CD4-positive, alpha-beta T cell treated with Interleukin-2 at 100 ng/mL for 4 hours (primary cell): ENCODE data around the gene SFTPA1.
"Not testable (repeated sequence)": the region's sequence is repeated elsewhere in the genome, so short reads cannot be mapped to it uniquely, and the experiment has no call there.

Experiments used
- DNase-seq: peaks from one replicate; pipeline ENCODE4 v3.0.0-alpha.2; 2020; ENCODE audit warnings: low spot score

Gene SFTPA1

DNA sequence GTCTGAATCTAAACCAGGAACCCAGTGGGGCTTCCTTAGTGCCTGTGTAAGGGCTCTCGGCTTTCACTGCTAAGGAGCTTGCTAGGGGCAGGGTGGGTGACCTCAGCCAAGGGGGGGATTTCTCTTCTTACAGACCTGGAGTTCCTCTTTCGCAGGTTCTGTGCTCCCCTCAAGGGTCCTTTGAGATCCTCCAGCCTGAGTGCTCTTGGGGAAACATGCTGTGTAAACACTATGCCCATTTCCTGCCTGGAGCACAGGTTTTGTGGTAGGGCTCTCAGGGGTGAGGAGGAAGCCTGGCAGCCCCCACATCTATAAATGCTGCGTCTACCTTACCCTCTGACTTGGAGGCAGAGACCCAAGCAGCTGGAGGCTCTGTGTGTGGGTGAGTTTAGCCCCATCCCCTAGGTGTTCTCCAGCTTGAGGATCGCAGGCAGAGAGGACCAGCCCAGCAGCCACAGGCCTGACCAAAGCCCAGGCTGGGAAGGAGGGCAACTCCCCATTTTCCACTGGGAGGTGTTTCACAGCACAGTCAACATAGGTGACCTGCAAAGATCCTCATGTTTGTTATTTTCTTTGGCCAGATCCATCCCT is at the start of gene SFTPA1:
Gene SFTPA1 (plus strand): TSS at position 339 of the 591 bp plus-strand sequence. CDS start 887 bp downstream, outside the sequence.
- no peak for DNase-seq

DNA sequence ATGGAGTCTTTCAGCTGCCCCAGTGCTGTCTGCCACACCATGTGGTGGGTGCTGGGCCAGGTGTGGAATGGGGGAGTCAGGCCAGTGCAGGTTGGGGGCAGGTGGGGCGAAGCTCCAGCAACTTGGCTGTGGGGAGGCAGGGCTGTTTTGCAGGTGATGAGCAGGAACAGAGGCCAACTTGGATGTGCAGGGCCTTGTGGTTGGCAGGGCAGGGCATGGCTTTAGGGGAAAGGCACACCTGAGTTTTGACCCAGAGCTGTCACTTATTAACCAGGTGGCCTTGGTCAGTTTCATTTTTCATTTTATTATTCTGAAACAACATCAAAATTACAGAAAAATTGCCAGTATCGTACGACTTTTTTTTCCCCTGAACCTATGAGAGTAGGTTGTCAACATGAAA is 49.5 kb upstream of the SFTPA1 start:
- DNase-seq, result no peak

DNA sequence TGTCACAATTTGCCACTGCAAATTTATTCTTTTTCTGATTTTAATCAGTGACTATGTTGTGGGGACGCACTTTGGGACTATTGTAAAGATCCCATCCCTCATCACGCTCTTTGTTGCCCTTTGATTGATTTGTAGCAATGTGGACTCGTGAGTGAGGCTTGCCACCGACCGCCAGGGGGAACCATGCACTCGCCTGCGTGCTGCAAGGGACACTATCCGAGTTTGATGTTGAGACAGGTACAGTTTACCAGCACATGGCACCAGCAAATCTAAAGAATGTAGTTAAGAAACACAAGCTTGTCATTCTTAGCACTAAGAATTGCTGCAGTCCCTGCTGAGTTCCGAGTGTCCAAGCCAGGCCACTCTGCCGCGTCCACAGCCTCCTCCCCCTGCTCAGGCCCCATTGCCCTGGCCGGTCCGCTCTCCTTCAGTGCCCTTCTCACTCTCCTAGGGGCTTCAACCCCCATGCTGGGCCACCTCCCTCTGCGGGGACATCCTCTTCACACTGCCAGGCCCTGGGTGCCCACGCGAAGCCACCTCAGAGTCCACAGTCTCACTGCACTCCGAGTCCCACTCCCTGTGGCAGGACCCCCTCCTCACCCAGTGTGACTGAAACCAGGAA is 48.5 kb upstream of the SFTPA1 start:
- DNase-seq, result peak; percentile 59

DNA sequence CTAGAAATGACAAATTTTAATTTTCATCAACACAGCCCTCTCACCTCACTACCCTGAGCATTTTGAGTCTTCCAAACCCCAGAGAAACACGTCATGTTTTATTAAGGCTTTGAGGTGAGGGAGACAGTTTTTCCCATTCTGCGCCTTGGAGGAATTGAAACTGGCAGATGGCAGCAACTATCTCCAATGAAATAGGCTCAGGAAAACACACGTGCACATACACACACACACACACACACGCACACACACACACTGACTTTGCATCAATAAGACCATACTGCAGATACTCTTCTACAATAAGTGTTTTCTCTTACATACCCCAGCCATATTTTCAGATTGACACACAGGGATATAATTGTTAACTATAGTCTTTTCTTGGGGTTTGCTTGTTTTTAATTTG is 47.3 kb upstream of the SFTPA1 start:
- no peak for DNase-seq

DNA sequence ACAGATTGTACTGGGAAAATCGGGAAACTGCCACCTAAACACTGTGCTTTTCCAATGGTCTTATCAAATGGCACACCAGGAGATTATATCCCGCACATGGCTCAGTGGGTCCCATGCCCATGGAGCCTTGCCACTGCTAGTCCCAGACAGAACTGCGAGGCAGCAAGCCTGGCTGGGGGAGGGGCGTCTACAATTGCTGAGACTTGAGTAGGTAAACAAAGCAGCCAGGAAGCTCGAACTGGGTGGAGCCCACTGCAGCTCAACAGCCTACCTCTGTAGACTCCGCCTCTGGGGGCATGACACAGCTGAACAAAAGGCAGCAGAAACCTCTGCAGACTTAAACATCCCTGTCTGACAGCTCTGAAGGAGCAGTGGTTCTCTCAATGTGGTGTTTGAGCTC is 40.1 kb upstream of the SFTPA1 start:
- not testable (repeated sequence) for DNase-seq

DNA sequence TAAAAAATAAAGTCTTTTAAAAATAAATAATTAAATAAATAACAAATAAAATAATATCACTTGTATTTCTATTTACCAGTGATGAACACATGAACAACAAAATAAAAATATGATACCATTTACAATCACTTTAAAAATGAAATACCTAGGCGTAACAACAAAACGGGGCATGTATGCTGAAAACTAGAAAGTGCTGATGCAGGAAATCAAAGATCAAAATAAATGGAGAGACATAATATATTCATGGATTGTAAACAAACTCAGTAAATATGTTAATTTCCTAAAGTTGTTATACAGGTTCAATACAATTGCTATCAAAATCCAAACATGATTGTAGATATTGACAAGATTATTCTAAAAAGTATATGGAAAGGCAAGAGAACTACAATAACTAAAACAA is 31.4 kb upstream of the SFTPA1 start:
- no peak for DNase-seq

DNA sequence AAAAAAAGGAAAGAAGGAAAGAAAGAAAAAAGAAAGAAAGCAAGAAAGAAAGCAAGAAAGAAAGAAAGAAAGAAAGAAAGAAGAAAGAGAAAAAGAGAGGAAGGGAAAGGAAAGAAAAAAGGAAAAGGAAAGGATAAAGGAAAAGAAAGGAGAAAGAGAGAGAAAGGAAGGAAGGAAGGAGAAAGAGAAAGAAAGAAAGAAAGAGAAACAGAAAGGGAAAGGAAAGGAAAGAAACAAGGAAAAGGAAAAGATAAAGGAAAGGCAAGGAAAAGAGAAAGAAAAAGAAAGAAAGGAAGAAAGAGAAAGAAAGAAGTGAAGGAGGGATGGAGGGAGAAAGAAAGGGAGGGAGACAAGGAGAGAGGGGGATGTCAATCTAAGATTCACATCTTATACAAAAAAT is 29.7 kb upstream of the SFTPA1 start:
- no peak for DNase-seq

DNA sequence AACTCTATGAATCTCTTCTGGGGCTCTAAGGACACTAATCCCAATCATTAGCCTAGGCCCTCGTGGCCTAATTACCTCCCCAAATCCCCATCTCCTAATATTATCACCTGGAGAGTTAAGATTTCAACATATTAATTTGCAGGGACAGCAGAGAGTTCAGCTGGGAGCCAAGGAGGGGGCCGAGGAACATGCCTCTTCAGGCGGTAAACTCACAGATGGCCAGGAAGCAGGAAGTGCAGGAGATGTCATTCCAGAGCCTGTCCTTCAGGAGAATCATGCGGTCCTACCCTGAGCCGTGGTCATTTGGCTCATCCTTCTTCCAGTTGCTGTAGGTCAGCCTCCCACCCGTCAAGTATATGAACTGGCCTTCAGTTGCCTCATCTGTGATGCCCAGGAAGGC is 28.6 kb upstream of the SFTPA1 start:
- DNase-seq, result no peak

DNA sequence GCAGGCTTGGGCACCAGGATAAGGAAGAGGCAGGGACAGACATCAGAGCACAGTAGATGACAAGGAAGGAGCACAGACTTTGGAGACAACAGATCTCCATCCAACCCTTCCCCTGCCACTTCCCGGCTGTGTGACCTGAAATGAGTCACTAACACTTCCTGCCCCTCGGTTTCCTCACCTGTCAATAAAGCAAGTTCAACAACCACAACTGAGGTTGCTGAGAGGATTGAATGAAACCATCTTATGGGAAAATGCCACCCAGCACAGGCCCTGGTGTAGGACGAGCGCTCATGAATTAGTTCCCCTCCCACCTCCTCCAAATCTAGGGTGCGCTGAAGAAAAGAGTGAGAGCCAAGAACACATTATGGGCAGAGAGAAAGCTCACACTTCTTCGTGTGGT is 27.8 kb upstream of the SFTPA1 start:
- DNase-seq, result not testable (repeated sequence)

DNA sequence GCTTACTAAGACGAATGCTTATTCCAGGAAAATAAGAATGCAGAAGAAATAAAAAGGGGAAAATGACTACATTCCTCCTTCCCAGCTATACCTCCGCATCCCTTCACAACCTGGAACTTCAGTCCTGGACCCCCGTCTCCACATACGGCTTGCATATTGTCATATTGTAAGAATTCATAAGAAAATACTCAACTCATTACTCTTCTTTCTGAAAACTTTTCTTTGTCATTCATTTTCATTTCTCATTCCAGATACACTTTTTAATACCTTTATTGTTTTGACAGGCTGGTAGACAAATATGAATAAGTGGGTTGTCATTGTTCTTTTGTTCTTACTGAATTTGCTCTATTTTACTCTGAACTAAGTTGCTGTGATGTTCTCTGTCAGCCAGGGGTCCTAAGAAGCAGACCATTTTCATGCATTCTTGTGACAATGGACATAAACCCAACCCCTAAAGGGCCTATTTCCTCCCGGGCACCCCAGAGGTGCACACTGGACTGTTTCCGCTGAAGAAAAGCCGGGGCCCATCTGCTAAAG is 27.2 kb upstream of the SFTPA1 start:
- DNase-seq, result no peak

DNA sequence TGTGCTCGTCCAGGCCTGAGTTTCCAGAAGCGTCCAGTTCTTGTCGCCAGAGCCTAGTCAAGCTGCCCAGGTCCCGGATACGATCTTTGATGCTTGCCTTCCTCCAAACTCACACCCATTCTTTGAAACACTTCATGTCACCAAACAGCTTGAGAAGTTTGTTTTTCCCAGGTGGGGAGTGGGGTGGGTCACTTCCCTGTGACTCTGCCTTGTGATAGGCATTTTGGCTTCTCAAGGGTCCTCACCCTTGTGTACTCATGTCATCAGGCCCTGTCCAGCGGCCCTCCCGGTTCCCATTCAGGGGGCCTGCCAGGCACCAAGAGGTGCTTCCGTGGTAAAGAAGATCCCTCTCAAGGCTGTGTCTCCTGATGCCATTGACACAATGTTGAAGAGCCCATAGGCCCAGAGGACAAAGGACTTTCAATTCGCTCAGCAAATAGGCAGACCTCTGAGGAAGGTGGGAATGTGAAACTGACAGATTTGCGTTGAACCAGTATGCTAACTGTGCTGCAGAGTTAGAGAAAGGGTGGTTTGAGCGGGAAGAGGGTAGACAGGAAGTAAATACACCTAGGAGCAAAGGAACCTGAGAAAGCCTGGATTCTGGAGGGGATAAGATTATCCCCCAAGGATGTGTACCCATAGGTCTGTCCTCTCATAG is 24.7 kb upstream of the SFTPA1 start:
- DNase-seq, result no peak

DNA sequence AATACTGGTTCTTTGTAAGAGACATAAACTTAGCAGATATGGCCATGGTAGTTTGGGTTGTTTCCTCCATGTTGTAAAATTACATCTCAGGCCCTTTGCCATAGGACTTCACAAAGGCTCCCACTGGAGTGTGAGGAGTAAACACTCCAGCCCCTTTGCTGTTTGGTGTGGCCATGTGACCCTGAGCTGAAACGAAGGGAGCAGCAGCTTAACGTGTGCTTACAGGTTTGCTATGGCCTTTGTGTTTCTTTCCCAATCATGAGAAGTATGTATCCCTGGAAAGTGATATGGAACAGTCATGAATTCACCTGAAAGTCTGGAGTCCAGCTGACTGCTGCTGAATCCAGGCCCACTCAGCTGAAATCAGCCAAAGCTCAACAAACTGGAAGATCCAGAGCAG is 23.8 kb upstream of the SFTPA1 start:
- no peak for DNase-seq

DNA sequence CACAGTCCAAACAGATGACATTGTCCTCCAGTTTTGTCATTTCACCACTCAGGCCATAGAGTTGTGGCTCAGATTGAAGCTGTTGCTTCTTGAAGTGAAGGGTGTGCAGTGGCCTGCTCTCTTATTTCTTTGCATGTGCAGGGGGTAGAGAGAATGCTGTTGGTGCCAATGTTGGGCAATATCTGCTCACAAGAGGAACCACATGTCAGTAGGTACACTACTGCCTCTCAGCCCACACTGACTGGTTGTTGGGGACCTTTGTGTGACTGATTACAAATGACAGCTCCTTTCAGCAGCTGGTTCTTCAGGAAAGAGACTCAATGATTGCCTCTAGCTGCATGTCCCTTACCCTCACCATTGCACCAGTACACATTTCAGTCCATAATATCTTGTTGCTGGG is 21.9 kb upstream of the SFTPA1 start:
- DNase-seq, result no peak

DNA sequence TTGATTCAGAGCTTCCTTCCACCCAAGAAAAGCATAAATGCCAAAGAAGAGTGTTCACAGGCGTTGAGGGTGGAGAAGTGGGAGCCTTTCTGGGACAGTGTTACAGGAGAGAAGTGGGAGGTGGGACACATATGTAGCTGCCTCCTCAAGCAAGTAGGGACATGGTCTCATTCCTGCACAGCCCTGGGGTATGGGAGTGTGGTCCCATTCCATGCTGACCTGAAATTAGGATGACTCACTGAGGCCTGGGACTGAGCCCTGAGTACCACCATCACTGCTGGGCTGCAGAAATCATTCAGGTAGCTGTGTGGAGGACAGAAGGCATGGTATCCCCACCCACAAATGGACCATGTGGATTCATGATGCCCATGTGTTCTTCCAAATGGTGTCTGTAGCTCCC is 17.4 kb upstream of the SFTPA1 start:
- no peak for DNase-seq

DNA sequence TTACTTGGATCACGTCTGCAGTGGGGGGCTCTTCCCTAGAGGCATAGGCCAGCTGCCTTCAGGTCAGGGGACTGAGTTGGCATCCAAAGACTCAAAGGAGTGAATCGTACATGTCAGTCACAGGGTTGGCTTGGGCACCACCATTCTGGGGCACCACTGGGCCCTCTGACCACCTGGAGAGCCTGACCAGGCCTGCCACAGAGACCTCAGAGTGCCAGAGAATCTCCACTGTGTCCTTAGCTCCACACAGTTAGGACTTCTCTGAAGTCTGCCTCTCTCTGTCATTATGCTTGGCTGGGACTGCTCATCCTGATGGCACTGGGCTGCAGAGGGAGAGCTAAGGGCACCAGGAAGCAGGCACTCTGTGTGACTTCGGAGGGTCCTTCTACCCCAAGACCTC is 16.2 kb upstream of the SFTPA1 start:
- DNase-seq, result not testable (repeated sequence)

DNA sequence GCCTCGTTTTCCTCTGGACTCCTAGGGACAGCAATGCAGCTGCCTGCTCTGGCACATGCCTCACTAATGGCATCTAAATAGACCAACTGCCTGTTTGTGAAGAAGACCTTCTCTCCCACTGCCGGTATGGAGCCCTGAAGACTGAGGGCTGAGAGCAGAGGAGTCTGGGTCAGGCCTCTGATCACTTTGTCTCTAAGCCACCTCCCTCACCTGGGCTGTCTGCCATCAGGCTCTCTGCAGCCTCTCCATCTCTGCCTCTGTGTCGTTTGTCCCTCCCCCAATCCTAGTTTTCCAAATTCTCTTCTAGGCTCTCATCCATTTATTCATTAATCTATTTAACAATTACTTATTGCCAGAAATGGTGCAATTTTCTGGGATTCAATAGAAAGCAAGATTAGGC is 15.2 kb upstream of the SFTPA1 start:
- no peak for DNase-seq

DNA sequence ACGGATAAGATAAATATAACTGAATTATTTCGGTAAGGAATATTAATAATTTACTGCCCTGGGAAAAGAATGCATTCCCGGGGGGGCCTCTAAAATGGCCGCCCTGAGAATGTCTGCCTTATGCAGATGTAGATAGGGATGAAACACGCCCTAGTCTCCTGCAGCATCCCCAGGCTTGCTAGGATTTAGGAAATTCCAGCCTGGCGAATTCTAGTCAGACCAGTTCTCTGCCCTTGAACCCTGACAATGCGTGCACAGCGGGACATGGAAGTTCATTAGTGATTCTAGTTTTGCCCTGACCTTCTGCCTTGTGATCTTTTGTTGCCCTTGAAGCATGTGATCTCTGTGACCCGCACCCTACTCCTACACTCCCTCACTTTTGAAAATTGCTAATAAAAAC is 11.1 kb upstream of the SFTPA1 start:
- DNase-seq, result not testable (repeated sequence)

DNA sequence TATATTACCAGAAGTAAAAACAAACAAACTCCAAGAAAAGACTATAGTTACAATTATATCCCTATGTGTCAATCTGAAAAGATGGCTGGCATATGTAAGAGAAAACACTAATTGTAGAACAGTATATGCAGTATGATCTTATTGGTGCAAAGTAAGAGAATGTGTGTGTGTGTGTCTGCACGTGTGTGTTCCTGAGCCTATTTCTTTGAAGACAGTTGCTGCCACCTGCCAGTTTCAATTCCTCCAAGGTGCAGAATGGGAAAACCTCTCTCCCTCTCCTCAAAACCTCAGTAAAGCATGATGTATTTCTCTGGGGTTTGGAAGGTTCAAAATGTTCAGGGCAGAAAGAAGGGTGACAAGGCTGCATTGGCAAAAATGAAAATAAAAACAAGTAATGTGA is 8.8 kb upstream of the SFTPA1 start:
- DNase-seq, result no peak

DNA sequence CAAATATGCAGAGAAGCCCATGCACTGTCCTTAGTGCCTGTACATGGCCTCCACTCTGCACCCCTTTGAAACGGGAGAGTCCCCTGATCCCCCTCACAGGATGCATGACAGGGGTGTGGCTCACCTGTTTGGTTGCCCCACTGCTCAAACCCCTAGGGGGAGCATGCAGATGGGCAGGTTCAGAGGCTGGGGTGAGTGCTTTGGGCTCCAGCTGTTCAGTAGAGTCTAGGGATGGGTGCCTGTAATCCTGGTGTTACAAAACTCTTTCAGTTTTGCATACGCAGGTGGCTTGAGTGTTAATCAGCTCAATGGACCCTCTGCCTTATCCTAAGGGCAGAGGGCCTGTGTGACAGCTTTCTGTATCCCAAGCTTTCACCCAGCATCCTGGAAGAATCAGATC is 7.8 kb upstream of the SFTPA1 start:
- DNase-seq, result no peak

DNA sequence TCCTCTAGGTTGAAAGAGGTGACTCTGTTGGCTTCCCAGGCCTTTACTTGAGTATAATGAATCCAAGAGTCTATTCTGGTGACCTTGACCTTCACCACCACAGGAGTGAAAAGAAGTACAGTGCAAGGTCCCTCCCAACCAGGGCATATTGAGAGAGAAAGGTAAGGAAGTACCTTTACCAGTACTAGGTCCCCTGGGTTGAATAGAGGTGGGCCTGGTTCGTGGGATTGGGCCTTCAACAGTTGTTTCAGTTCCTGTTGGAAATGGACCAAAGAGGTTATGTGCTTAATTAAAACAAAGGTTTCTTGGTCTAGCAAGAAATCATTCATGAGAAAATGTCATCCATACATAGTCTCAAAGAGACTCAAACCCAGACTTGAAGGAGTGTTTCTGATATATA is 6.4 kb upstream of the SFTPA1 start:
- no peak for DNase-seq

DNA sequence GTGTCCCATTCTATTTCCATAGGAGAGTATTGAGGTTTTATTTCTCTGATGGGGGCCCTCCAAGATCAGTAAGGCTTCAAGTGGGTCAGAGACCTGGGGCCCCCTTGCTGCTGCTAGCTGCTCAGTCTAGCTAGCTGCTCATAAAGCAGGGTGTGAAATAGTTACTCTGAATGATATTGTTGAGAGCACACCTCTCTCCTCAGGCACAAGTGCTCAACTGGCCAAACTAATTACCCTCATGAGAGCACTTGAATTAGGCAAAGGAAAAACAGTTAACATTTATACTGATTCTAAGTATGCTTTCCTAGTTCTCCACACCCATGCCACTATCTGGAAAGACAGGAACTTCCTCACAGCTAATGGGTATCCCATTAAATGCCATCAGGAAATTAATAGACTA is 5.4 kb upstream of the SFTPA1 start:
- no peak for DNase-seq

DNA sequence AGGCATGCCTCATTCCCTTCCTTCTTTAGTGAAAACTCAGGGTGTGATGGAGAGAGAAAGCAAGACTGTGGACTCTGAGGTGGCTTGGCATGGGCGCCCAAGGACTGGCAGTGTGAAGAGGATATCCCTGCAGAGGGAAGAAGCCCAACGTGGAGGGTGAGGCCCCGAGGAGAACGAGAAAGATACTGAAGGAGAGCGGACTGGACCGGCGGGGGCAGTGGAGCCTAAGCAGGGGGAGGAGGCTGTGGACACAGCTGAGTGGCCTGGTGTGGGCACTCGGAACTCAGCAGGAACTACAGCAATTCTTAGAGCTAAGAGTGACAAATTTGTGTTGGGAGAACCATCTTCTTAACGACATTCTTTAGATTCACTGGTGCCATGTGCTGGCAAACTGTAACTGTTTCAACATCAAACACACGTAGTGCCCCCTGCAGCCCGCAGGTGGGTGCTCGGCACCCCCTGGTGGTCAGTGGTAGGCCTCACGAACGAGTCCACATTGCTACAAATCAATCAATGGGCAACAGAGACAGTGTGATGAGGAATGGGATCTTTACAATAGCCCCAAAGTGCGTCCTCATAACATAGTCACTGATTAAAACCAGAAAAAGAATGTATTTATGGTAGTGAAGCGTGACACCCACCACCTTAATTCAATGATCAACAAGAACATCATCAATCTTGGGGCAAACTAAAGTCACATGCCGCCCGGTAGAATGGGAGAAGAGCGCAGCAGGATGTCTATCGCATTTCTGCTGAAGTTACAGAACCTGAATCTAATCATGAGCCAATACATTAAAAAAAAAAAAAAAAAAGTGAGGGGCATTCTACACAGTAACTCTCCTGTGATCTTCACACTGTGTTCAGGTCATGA is 2.0 kb upstream of the SFTPA1 start:
- DNase-seq, result peak; percentile 6
